ENCODE measurements around the gene EPHA8.

Gene EPHA8

GRCh38 chr1:22562584-22563583 is at the start of gene EPHA8:
Gene EPHA8 (plus strand): TSS chr1:22563489. CDS start chr1:22563636, 147 bp downstream.
- no peak for DNase-seq

GRCh38 chr1:22516906-22517571 is 46.2 kb upstream of the EPHA8 start:
- no peak for DNase-seq

GRCh38 chr1:22517956-22518355 is 45.3 kb upstream of the EPHA8 start:
- DNase-seq = no peak

- DNase-seq = no peak
Observed at GRCh38 chr1:22518379-22518778, 44.9 kb upstream of the EPHA8 start.

GRCh38 chr1:22520871-22521270 is 42.4 kb upstream of the EPHA8 start:
- DNase-seq = no peak

GRCh38 chr1:22521692-22522091 is 41.6 kb upstream of the EPHA8 start:
- no peak for DNase-seq

- DNase-seq = no peak
Observed at GRCh38 chr1:22522221-22522743, 41.0 kb upstream of the EPHA8 start.

GRCh38 chr1:22524481-22524880 is 38.8 kb upstream of the EPHA8 start:
- no peak for DNase-seq

GRCh38 chr1:22525211-22525610 is 38.1 kb upstream of the EPHA8 start:
- no peak for DNase-seq

- no peak for DNase-seq
Observed at GRCh38 chr1:22525646-22526045, 37.6 kb upstream of the EPHA8 start.

- no peak for DNase-seq
Observed at GRCh38 chr1:22526098-22526497, 37.2 kb upstream of the EPHA8 start.

GRCh38 chr1:22526677-22527076 is 36.6 kb upstream of the EPHA8 start:
- no peak for DNase-seq

- DNase-seq = no peak
Observed at GRCh38 chr1:22527122-22527521, 36.2 kb upstream of the EPHA8 start.

- no peak for DNase-seq
Observed at GRCh38 chr1:22527555-22528296, 35.6 kb upstream of the EPHA8 start.

- no peak for DNase-seq
Observed at GRCh38 chr1:22528451-22528850, 34.8 kb upstream of the EPHA8 start.

GRCh38 chr1:22529901-22530621 is 33.2 kb upstream of the EPHA8 start:
- DNase-seq = no peak

GRCh38 chr1:22530715-22531114 is 32.6 kb upstream of the EPHA8 start:
- DNase-seq = no peak

GRCh38 chr1:22531251-22531650 is 32.0 kb upstream of the EPHA8 start:
- no peak for DNase-seq

- DNase-seq = no peak
Observed at GRCh38 chr1:22533244-22533895, 29.9 kb upstream of the EPHA8 start.

- DNase-seq = no peak
Observed at GRCh38 chr1:22534951-22535350, 28.3 kb upstream of the EPHA8 start.

GRCh38 chr1:22535399-22535798 is 27.9 kb upstream of the EPHA8 start:
- no peak for DNase-seq

GRCh38 chr1:22536506-22536905 is 26.8 kb upstream of the EPHA8 start:
- no peak for DNase-seq
